Stimulated activated CD4-positive, alpha-beta T cell treated with anti-CD3 and anti-CD28 coated beads, Interleukin-15, amount 100 ng/mL, for 1 hour (primary cell): ENCODE measurements around the gene RBMY1J.
"Not testable (repeated sequence)": the region's sequence is repeated elsewhere in the genome, so short reads cannot be mapped to it uniquely, and the experiment has no call there.

Experiments
- DNase-seq, 2 donors: peaks; one replicate each; pipeline ENCODE4 v3.0.0-alpha.2; 2020; ENCODE audit warnings: low read depth in 1 of 2, low spot score in 1 of 2

Gene RBMY1J

GRCh38 chrY:22403110-22403509, at the start of gene RBMY1J:
Gene RBMY1J, plus strand, starts transcription at chrY:22403410. Its CDS starts 2,038 bp downstream, at chrY:22405448.
- not testable (repeated sequence) for DNase-seq

- no peak for DNase-seq
Measured at GRCh38 chrY:22367416-22367815, 35.8 kb upstream of the RBMY1J start.

- no peak for DNase-seq
Measured at GRCh38 chrY:22370623-22371022, 32.6 kb upstream of the RBMY1J start.

- no peak for DNase-seq
Measured at GRCh38 chrY:22373494-22373893, 29.7 kb upstream of the RBMY1J start.

GRCh38 chrY:22444718-22445396, 41.6 kb downstream of the RBMY1J start:
- DNase-seq, result not testable (repeated sequence)

- DNase-seq, result not testable (repeated sequence)
Measured at GRCh38 chrY:22455522-22455921, 52.3 kb downstream of the RBMY1J start.

GRCh38 chrY:22461962-22462361, 58.8 kb downstream of the RBMY1J start:
- DNase-seq, result not testable (repeated sequence)
